K562 (cell line): ENCODE data around the gene AP5M1.

ENCODE experiments used
- BCOR ChIP-seq: fragments of 450-650 bp; IDR thresholded peaks from 2 replicates; pipeline ENCODE4 v1.6.1; 2016
- JUNB ChIP-seq: fragments of 450-650 bp; formaldehyde crosslinking; conservative IDR thresholded peaks from 2 replicates; pipeline ENCODE4 v1.4.0; 2020; ENCODE audit warnings: mild to moderate bottlenecking
- NFRKB ChIP-seq: fragments of 450-650 bp; IDR thresholded peaks from 2 replicates; pipeline ENCODE4 v1.6.1; 2016; ENCODE audit warnings: low read depth
- SETDB1 ChIP-seq: IDR thresholded peaks from one replicate; pipeline ENCODE4 v1.6.1; 2012; ENCODE audit warnings: low read length, control low read depth, inconsistent platforms
- SIN3A ChIP-seq, 2 experiments: fragments of 150-350 bp in 1 of 2; IDR thresholded peaks; 2 replicates each; pipeline ENCODE4 v1.6.1; 2011 to 2016; ENCODE audit warnings: borderline replicate concordance in 2 of 2, low read depth in 2 of 2, low read length in 2 of 2, mild to moderate bottlenecking in 2 of 2, moderate library complexity in 2 of 2; ENCODE audit not compliant: control insufficient read depth in 1 of 2
- TCF7L2 ChIP-seq: fragments of 150-350 bp; IDR thresholded peaks from 2 replicates; pipeline ENCODE4 v1.6.1; 2016; ENCODE audit warnings: low read depth, mild to moderate bottlenecking, low read length, moderate library complexity
- ZEB2 ChIP-seq: fragments of 450-650 bp; IDR thresholded peaks from 2 replicates; pipeline ENCODE4 v1.6.1; 2016
- ZNF717 ChIP-seq: fragments of 250-450 bp; sonication (Bioruptor Pico); IDR thresholded peaks from 2 replicates; pipeline ENCODE4 v1.5.0; 2021
- TF ChIP-seq, protein P1 (sequence below), 3 experiments: IDR thresholded peaks in 2 of 3; conservative IDR thresholded peaks in 1 of 3; 2 replicates each; pipeline ENCODE4 v1.5.1; 2011 to 2012; ENCODE audit warnings: low read length in 3 of 3, mild to moderate bottlenecking in 3 of 3, control low read depth in 2 of 3, improper control_type of control experiment in 1 of 3, inconsistent platforms in 1 of 3, low read depth in 1 of 3, mixed read lengths in 1 of 3, moderate library complexity in 1 of 3; ENCODE audit not compliant: insufficient read depth in 2 of 3

DNA sequence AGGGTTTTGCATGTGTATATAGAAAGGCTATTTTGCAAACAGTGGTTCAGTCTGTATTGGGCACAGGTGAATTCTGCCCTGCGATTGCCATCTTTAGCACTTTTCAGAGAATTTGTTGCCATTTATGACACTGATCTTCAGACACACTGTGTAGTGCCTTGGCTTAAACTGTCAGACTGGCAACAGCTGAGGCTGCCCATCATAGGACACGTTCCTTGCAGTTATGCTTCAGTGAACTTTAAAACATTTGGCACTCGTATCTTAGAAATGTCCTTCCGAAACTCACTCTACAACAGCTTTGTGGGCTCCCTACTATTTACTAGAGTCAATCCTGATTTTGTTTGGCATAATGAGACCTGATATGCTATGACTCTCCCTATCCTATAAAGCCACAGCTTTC, 29.1 kb downstream of the AP5M1 start:
- TF ChIP-seq ZNF717 (no peak), ZEB2 (no peak), NFRKB (no peak), SIN3A (IDR thresholded peaks at IDR 0.05; ENCODE audit: borderline replicate concordance in 2 of 2, control insufficient read depth in 1 of 2, low read depth in 2 of 2, low read length in 2 of 2) (no peak), TCF7L2 (no peak), JUNB (no peak), BCOR (no peak), SETDB1 (no peak)
- TF ChIP-seq, protein P1, sequence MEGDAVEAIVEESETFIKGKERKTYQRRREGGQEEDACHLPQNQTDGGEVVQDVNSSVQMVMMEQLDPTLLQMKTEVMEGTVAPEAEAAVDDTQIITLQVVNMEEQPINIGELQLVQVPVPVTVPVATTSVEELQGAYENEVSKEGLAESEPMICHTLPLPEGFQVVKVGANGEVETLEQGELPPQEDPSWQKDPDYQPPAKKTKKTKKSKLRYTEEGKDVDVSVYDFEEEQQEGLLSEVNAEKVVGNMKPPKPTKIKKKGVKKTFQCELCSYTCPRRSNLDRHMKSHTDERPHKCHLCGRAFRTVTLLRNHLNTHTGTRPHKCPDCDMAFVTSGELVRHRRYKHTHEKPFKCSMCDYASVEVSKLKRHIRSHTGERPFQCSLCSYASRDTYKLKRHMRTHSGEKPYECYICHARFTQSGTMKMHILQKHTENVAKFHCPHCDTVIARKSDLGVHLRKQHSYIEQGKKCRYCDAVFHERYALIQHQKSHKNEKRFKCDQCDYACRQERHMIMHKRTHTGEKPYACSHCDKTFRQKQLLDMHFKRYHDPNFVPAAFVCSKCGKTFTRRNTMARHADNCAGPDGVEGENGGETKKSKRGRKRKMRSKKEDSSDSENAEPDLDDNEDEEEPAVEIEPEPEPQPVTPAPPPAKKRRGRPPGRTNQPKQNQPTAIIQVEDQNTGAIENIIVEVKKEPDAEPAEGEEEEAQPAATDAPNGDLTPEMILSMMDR (IDR thresholded peaks at IDR 0.05 in 2 of 3, conservative IDR thresholded peaks at IDR 0.05 in 1 of 3; ENCODE audit: insufficient read depth in 2 of 3, low read depth in 1 of 3, low read length in 3 of 3): no peak
